ENCODE measurements around the gene XXYLT1.
"Not testable (repeated sequence)": the region's sequence is repeated elsewhere in the genome, so short reads cannot be mapped to it uniquely, and the experiment has no call there.

Gene XXYLT1

DNA sequence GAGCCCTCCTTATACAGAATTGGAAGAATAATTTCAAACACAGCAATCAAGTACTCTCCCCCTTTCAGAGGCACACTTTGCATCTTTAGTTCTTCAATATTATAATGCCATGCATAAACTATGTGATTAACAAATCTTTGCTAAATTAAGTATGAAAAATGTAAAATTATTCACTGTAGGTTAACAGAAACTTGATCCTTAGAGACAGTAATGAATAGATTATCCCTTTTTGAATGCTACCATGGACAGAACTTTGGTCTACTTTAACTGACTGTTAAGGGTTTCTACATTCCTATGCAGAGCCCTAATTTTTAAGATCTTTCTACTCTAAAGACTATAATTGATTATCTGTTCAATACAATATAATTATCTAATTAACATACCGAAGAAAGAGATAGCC, 25.7 kb upstream of the XXYLT1 start:
- no peak overlapping the region for H3K4me3 ChIP-seq (ENCODE audit: low read length)
- DNase-seq (ENCODE audit: low read depth): no peak
- TF ChIP-seq, protein P1, sequence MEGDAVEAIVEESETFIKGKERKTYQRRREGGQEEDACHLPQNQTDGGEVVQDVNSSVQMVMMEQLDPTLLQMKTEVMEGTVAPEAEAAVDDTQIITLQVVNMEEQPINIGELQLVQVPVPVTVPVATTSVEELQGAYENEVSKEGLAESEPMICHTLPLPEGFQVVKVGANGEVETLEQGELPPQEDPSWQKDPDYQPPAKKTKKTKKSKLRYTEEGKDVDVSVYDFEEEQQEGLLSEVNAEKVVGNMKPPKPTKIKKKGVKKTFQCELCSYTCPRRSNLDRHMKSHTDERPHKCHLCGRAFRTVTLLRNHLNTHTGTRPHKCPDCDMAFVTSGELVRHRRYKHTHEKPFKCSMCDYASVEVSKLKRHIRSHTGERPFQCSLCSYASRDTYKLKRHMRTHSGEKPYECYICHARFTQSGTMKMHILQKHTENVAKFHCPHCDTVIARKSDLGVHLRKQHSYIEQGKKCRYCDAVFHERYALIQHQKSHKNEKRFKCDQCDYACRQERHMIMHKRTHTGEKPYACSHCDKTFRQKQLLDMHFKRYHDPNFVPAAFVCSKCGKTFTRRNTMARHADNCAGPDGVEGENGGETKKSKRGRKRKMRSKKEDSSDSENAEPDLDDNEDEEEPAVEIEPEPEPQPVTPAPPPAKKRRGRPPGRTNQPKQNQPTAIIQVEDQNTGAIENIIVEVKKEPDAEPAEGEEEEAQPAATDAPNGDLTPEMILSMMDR (IDR thresholded peaks at IDR 0.05; ENCODE audit: insufficient read depth, low read depth, low read length, missing control alignments): no peak

DNA sequence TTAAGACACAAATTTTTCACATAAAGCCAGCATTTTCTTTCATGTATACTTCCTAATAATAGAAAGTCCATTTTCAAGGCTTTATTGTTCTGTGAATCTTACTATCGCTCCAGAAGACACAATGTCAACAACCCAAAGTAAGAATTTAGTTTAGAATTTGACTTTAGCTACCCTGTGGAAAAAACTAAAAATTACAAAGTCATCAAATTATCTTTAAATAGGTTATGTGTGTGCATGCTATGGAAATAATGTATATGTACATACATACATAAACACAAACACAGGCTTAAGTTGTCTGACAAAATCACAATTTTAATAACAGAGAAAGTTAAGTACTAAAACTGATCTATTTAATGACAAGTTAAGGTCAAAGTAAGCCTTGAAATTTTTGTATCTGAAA, 20.2 kb upstream of the XXYLT1 start:
- H3K4me3 ChIP-seq (ENCODE audit: low read length): no peak overlapping the region
- DNase-seq (ENCODE audit: low read depth): no peak
- TF ChIP-seq, protein P1 (IDR thresholded peaks at IDR 0.05; ENCODE audit: insufficient read depth, low read depth, low read length, missing control alignments): no peak

DNA sequence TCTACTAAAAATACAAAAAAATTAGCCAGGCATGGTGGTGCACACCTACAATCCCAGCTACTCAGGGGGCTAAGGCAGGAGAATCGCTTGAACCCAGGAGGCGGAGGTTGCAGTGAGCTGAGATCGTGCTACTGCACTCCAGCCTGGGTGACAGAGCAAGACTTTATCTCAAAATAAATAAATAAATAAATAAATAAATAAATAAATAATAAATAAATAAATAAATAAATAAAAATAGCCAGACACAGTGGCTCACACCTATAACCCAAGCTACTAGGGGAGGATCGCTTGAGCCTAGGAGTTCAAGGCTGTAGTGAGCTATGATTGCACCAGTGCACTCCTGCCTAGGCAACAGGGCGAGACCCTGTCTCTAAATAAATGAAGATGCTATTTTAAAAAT, 19.7 kb upstream of the XXYLT1 start:
- not testable (repeated sequence) for H3K4me3 ChIP-seq (ENCODE audit: low read length); DNase-seq (ENCODE audit: low read depth)

DNA sequence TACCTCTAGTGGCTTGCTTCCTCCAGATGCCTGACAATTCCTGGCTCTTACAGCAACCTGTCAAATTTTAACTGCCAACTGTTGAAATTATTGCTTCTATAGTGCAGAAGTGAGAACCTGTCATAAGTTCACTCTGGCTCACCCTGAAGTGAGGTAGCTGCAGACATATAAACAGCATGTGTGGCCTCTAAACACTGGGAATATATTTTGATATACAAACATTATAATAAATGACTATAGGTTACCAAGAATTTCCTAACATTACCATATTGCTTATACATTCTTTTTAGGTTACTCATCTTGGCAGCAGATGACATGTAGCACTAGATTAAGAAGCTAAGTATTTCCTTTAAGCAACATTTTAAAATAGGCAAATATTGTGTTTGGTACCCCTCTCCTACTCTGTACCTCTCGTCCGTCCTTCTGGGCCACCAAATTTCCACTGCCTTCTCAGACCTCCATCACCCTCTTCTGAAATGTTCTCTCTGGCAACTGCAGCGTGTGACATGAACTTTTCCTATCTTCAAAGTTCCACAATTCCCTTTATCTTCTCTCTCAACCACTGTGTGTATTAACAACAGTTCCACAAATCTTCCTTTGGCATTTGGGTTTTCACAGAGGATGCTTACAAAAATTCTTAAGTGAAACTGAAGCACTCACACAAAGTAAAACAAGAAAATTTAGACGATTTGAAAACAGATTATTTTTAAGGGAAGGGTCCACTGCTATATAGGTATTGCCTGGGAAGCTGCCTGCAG, 15.3 kb upstream of the XXYLT1 start:
- DNase-seq (ENCODE audit: low read depth): peak; percentile 54
- TF ChIP-seq, protein P1 (IDR thresholded peaks at IDR 0.05; ENCODE audit: insufficient read depth, low read depth, low read length, missing control alignments): no peak
- H3K4me3 ChIP-seq (ENCODE audit: low read length): no peak overlapping the region

DNA sequence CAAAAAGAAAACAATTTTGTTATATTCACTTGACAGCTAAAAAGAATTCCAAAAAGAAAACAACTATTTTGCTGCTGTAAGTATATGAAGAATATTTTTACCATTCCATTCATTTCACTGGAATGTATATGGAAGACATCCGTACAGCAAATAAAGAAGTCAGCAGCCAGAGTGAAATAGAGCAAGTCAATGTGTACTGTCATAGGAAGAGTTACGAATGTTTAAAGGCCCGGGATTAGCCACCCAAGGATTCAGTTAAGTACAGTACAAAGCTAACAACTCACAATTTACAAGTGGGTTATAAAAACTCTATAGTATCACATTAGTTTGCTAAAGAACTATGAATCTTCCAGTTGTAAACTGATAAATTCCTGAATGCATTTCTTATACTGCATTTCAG, 14.4 kb upstream of the XXYLT1 start:
- DNase-seq (ENCODE audit: low read depth): no peak
- H3K4me3 ChIP-seq (ENCODE audit: low read length): no peak overlapping the region
- TF ChIP-seq, protein P1 (IDR thresholded peaks at IDR 0.05; ENCODE audit: insufficient read depth, low read depth, low read length, missing control alignments): no peak

DNA sequence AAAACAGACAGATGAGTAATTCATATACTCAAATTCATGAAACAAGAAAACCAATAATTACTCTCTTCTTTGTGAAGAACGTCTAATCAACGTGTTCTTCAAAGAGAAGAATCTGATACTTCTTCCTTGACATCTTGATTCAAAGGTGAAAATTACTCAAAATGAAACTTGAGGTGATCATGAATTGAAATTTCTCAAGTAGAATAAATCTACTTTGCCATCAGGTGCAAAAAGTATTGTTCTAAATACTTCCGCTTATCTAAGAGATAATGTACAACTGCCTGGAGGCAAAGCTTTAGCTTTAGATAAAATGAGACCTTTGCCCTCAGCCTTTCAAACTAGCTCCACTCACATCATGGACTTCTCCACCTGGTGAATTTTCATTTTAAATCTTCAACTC, 13.9 kb upstream of the XXYLT1 start:
- H3K4me3 ChIP-seq (ENCODE audit: low read length): no peak overlapping the region
- TF ChIP-seq, protein P1 (IDR thresholded peaks at IDR 0.05; ENCODE audit: insufficient read depth, low read depth, low read length, missing control alignments): no peak
- DNase-seq (ENCODE audit: low read depth): no peak

DNA sequence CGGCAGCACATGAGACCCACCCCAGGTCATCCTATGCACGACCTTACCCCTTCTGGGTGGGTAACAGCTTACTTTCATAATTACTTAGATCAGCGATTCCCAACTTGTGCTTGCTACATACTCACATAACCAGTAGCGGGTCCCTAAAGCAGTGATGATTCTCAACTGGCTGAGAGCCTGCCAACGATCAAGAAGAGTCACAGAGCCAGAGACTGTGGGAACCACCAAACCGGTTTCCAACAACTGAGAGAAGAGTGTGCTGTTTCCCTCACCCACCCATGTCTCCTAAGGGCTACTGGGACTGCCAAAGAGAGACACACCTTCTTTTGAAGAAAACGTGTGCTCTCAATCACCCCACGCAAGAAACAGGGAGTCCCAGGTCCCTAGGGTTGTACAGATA, 12.0 kb upstream of the XXYLT1 start:
- TF ChIP-seq, protein P1 (IDR thresholded peaks at IDR 0.05; ENCODE audit: insufficient read depth, low read depth, low read length, missing control alignments): no peak
- peak; percentile 85 for DNase-seq (ENCODE audit: low read depth)
- no peak overlapping the region for H3K4me3 ChIP-seq (ENCODE audit: low read length)
